Motor neuron (in vitro differentiated cells): ENCODE data around the gene RMND5A. TPM values are rescaled to one million over a fixed set of nuclear protein-coding genes. Genes with fewer than 3 reads are reported as not detected.

ENCODE experiments used
- ATAC-seq, 8 experiments: fragments of 200-7000 bp; cut with Tn5 transposase; replicated peaks in 6 of 8; 2 replicates each; pipeline ENCODE4 v1.8.0; 2021; ENCODE audit warnings: mild to moderate bottlenecking in 8 of 8, moderate library complexity in 8 of 8
- H3K27ac ChIP-seq, 2 donors: fragments of 250-450 bp; sonication (Bioruptor Pico); 2 replicates each; pipeline ENCODE4 v1.9.0; 2021; ENCODE audit warnings: antibody characterized with exemption in 2 of 2, mild to moderate bottlenecking in 2 of 2, moderate library complexity in 1 of 2
- H3K4me1 ChIP-seq, 2 donors: fragments of 250-450 bp; sonication (Bioruptor Pico); replicated peaks in 1 of 2; 2 replicates each; pipeline ENCODE4 v1.6.1; 2021; ENCODE audit warnings: antibody characterized with exemption in 2 of 2, mild to moderate bottlenecking in 2 of 2, moderate library complexity in 1 of 2
- H3K4me3 ChIP-seq, 5 donors: fragments of 250-450 bp; sonication (Bioruptor Pico); 2 replicates each; pipeline ENCODE4 v1.9.0; 2021; ENCODE audit warnings: antibody characterized with exemption in 5 of 5, mild to moderate bottlenecking in 5 of 5, moderate library complexity in 4 of 5
- WGBS, 10 experiments: fragments of 450-650 bp; shearing (Covaris generic); methylation state at CpG; one replicate each; pipeline ENCODE4 v1.0.0; 2022; 5-methylcytosine and 5-hydroxymethylcytosine counted together
- in situ Hi-C, 9 experiments: fragments of 400-800 bp; cut with MboI; loops; one replicate each; pipeline ENCODE4 v1.15.0; 2021; ENCODE audit warnings: low sequenced_read_pairs in 9 of 9, low pct_unique_long_range_greater_than_20kb in 2 of 9; ENCODE audit not compliant: unreplicated experiment in 9 of 9
- total RNA-seq, 8 experiments: library from RNA; unstranded; fragments of 300-600 nt; gene quantifications; 2 replicates each; pipeline versions ENCODE4 v1.2.3 to v1.2.4, GENCODE V29; 2022

RMND5A gene
- total RNA-seq, 8 experiments from 2014 or later = 23.5 to 55.5 (median 38.2) TPM

- in situ Hi-C loops = no loop called here
- peak in 5 of 8 experiments; percentile 40 to 60 (median 57) for ATAC-seq
- Histone ChIP-seq H3K4me3 (no peak overlapping the region), H3K4me1 (peaks cover 0 to 15% of the 10 kb centered on the region in 2 donors), H3K27ac (no peak overlapping the region)
- WGBS, 10 experiments = 0 to 47% (median 25%) methylated on average over 1 to 6 of the region's 7 CpGs; no CpG with 5 or more reads in 3 of the 10 experiments
Observed at GRCh38 chr2:86791573-86791972, 71.5 kb downstream of the RMND5A start.

- H3K4me3 ChIP-seq = no peak overlapping the region
- in situ Hi-C loops = no loop called here
- no peak overlapping the region for H3K27ac ChIP-seq
- no peak for ATAC-seq
- peaks cover 0 to 15% of the 10 kb centered on the region in 2 donors for H3K4me1 ChIP-seq
- 0 to 92% (median 70%) methylated on average over 1 to 2 of the region's 4 CpGs; no CpG with 5 or more reads in 5 of the 10 experiments for WGBS, 10 experiments
Observed at GRCh38 chr2:86793752-86794151, 73.7 kb downstream of the RMND5A start.

GRCh38 chr2:86794861-86795260, 74.8 kb downstream of the RMND5A start:
- Histone ChIP-seq H3K4me3 (no peak overlapping the region), H3K27ac (no peak overlapping the region), H3K4me1 (peaks cover 0 to 8% of the 10 kb centered on the region in 2 donors)
- 20 to 100% (median 94%) methylated on average over 1 to 2 of the region's 2 CpGs; no CpG with 5 or more reads in 1 of the 10 experiments for WGBS, 10 experiments
- ATAC-seq = no peak
- in situ Hi-C loops = no loop called here

- Histone ChIP-seq H3K4me3 (no peak overlapping the region), H3K4me1 (no peaks in the 10 kb centered on the region), H3K27ac (no peak overlapping the region)
- in situ Hi-C loops = no loop called here
- WGBS, 10 experiments = 60 to 80% (median 65%) methylated on average over 1 to 2 of the region's 2 CpGs; no CpG with 5 or more reads in 6 of the 10 experiments
- ATAC-seq = no peak
Observed at GRCh38 chr2:86800856-86801567, 80.9 kb downstream of the RMND5A start.

GRCh38 chr2:86806059-86806857, 86.2 kb downstream of the RMND5A start:
- 58 to 100% (median 80%) methylated on average over 4 to 14 of the region's 21 CpGs for WGBS, 10 experiments
- ATAC-seq = no peak
- in situ Hi-C loops = no loop called here
- H3K4me1 ChIP-seq = peaks cover 0 to 5% of the 10 kb centered on the region in 2 donors
- no peak overlapping the region for H3K4me3 ChIP-seq
- no peak overlapping the region for H3K27ac ChIP-seq

- ATAC-seq = no peak
- WGBS, 10 experiments = 27 to 77% (median 50%) methylated on average over 4 to 11 of the region's 11 CpGs
Observed at GRCh38 chr2:86807133-86807467, 87.0 kb downstream of the RMND5A start.

GRCh38 chr2:86807468-86808275, 87.6 kb downstream of the RMND5A start:
- H3K4me3 ChIP-seq = peak overlapping the region; percentile 40 to 54 (median 45)
- H3K27ac ChIP-seq = peak overlapping the region; percentile 17 to 68
- 0 to 11% (median 8%) methylated on average over 1 to 7 of the region's 51 CpGs; no CpG with 5 or more reads in 6 of the 10 experiments for WGBS, 10 experiments
- ATAC-seq = peak; percentile 61 to 85 (median 79)
- in situ Hi-C loops = no loop called here
- H3K4me1 ChIP-seq = peaks cover 0 to 5% of the 10 kb centered on the region in 2 donors

More at GRCh38 chr2:86807133-86807467, 87.0 kb downstream of the RMND5A start:
- Histone ChIP-seq H3K4me1 (peaks cover 0 to 5% of the 10 kb centered on the region in 2 donors), H3K4me3 (peak overlapping the region; percentile 40 to 54 (median 45)), H3K27ac (no peak overlapping the region)
- in situ Hi-C loops = no loop called here

GRCh38 chr2:86808315-86809161, 88.4 kb downstream of the RMND5A start:
- peak; percentile 77 to 90 (median 84) for ATAC-seq
- Histone ChIP-seq H3K27ac (peak overlapping the region; percentile 17 to 68), H3K4me1 (peaks cover 0 to 5% of the 10 kb centered on the region in 2 donors), H3K4me3 (peak overlapping the region; percentile 40 to 54 (median 45))
- WGBS, 10 experiments = 0 to 100% (median 14%) methylated on average over 1 to 22 of the region's 36 CpGs; no CpG with 5 or more reads in 1 of the 10 experiments
- in situ Hi-C loops = no loop called here

GRCh38 chr2:86809481-86810121, 89.5 kb downstream of the RMND5A start:
- peaks cover 0 to 5% of the 10 kb centered on the region in 2 donors for H3K4me1 ChIP-seq
- no peak for ATAC-seq
- no peak overlapping the region for H3K27ac ChIP-seq
- 6 to 85% (median 29%) methylated on average over 2 to 13 of the region's 43 CpGs; no CpG with 5 or more reads in 2 of the 10 experiments for WGBS, 10 experiments
- in situ Hi-C loops = no loop called here
- H3K4me3 ChIP-seq = peak overlapping the region in 2 of 5 donors; percentile 45 to 47

GRCh38 chr2:86815611-86816010, 95.5 kb downstream of the RMND5A start:
- Histone ChIP-seq H3K4me3 (no peak overlapping the region), H3K4me1 (no peaks in the 10 kb centered on the region), H3K27ac (no peak overlapping the region)
- in situ Hi-C loops = no loop called here
- 17 to 89% (median 59%) methylated on average over 1 of the region's 1 CpG; no CpG with 5 or more reads in 4 of the 10 experiments for WGBS, 10 experiments
- no peak for ATAC-seq

GRCh38 chr2:86818114-86818801, 98.2 kb downstream of the RMND5A start:
- WGBS, 10 experiments = 53 to 100% (median 90%) methylated on average over 1 to 4 of the region's 4 CpGs
- Histone ChIP-seq H3K4me3 (no peak overlapping the region), H3K4me1 (no peaks in the 10 kb centered on the region), H3K27ac (no peak overlapping the region)
- in situ Hi-C loops = no loop called here
- no peak for ATAC-seq
